B cell (primary cell): ENCODE measurements around the gene DENND6A. TPM values are rescaled to one million over a fixed set of nuclear protein-coding genes. Genes with fewer than 3 reads are reported as not detected.

Source experiments
- ATAC-seq: fragments of 200-7000 bp; cut with Tn5 transposase; one replicate; pipeline ENCODE4 v1.10.0; 2021; ENCODE audit warnings: low read depth, mild to moderate bottlenecking, moderate number of reproducible peaks, moderate library complexity
- CTCF ChIA-PET: fragments of 350-600 bp; sonication (Branson Sonifier 250); formaldehyde crosslinking; loops from one replicate; lab custom pipeline; 2021; ENCODE audit warnings: antibody characterized with exemption, inconsistent platforms; lab: Charles Lee
- POLR2A ChIA-PET: fragments of 350-600 bp; sonication (Branson Sonifier 250); formaldehyde crosslinking; loops from one replicate; lab custom pipeline; 2021; ENCODE audit warnings: antibody characterized with exemption; lab: Charles Lee
- DNase-seq: peaks from one replicate; pipeline ENCODE4 v3.0.0; 2013
- H2AFZ ChIP-seq: 2 replicates; pipeline ENCODE4 v1.6.1; 2012; ENCODE audit warnings: mild to moderate bottlenecking, low read depth, low read length; ENCODE audit not compliant: insufficient read depth, poor library complexity, severe bottlenecking
- H3K27ac ChIP-seq, 2 donors: 1 replicate in 1 of 2; 2 replicates in 1 of 2; pipeline ENCODE4 v1.5.1; 2012 to 2013; ENCODE audit warnings: low read length in 2 of 2, mild to moderate bottlenecking in 2 of 2, moderate library complexity in 1 of 2
- H3K27me3 ChIP-seq, 4 experiments: fragments of 200-600 bp in 1 of 4; sonication (generic) in 1 of 4; replicated peaks in 1 of 4; 1 replicate in 2 of 4; 2 replicates in 2 of 4; pipeline versions ENCODE4 v1.6.1 to v1.7.0; 2013 to 2016; ENCODE audit warnings: low read length in 3 of 4, mild to moderate bottlenecking in 2 of 4, mixed read lengths in 1 of 4, moderate library complexity in 1 of 4; ENCODE audit not compliant: insufficient read depth in 4 of 4, control insufficient read depth in 3 of 4; ENCODE audit errors: control extremely low read depth in 1 of 4
- H3K36me3 ChIP-seq, 2 experiments: replicated peaks in 1 of 2; 1 replicate in 1 of 2; 2 replicates in 1 of 2; pipeline versions ENCODE4 v1.6.1 to v1.7.1; 2013; ENCODE audit warnings: low read length in 1 of 2; ENCODE audit not compliant: insufficient read depth in 2 of 2, control insufficient read depth in 1 of 2; ENCODE audit errors: control extremely low read depth in 1 of 2, extremely low read depth in 1 of 2
- H3K4me1 ChIP-seq, 2 donors: fragments of 200-600 bp in 1 of 2; sonication (generic) in 1 of 2; 1 replicate in 1 of 2; 2 replicates in 1 of 2; pipeline versions ENCODE4 v1.5.1 to v1.6.1; 2013 to 2017; ENCODE audit warnings: low read length in 2 of 2; ENCODE audit not compliant: control insufficient read depth in 2 of 2, insufficient read depth in 2 of 2
- H3K4me2 ChIP-seq: replicated peaks from 2 replicates; pipeline ENCODE3; 2012; ENCODE audit warnings: mild to moderate bottlenecking, low read depth, low read length; ENCODE audit not compliant: poor library complexity, severe bottlenecking
- H3K4me3 ChIP-seq, 5 experiments: fragments of 200-600 bp in 1 of 5; sonication (generic) in 1 of 5; 1 replicate in 3 of 5; 2 replicates in 2 of 5; pipeline versions ENCODE4 v1.5.1 to v1.7.0; 2011 to 2016; ENCODE audit warnings: low read length in 4 of 5, mild to moderate bottlenecking in 4 of 5, low read depth in 2 of 5, control low read depth in 1 of 5, moderate library complexity in 1 of 5; ENCODE audit not compliant: insufficient read depth in 1 of 5; ENCODE audit errors: control extremely low read depth in 1 of 5, extremely low read depth in 1 of 5
- H3K79me2 ChIP-seq: fragments of 200-600 bp; sonication (generic); one replicate; pipeline ENCODE4 v1.6.0; 2016; ENCODE audit warnings: low read length; ENCODE audit not compliant: control insufficient read depth, insufficient read depth
- H3K9ac ChIP-seq: fragments of 200-600 bp; sonication (generic); 2 replicates; pipeline ENCODE4 v1.6.1; 2017; ENCODE audit warnings: mild to moderate bottlenecking, low read length, moderate library complexity
- H3K9me3 ChIP-seq, 3 donors: one replicate each; pipeline versions ENCODE4 v1.6.1 to v1.7.1; 2013; ENCODE audit warnings: low read length in 2 of 3; ENCODE audit not compliant: control insufficient read depth in 2 of 3, insufficient read depth in 1 of 3; ENCODE audit errors: control extremely low read depth in 1 of 3
- H4K20me1 ChIP-seq: 2 replicates; pipeline ENCODE4 v1.6.0; 2012; ENCODE audit warnings: mild to moderate bottlenecking, low read length; ENCODE audit not compliant: insufficient read depth, control insufficient read depth, poor library complexity, severe bottlenecking
- H3K27ac Mint-ChIP-seq: one replicate; pipeline ENCODE4 v1.8.0; 2021; ENCODE audit warnings: mixed read lengths
- H3K27me3 Mint-ChIP-seq: one replicate; pipeline ENCODE4 v1.8.0; 2021; ENCODE audit warnings: mixed read lengths
- H3K4me1 Mint-ChIP-seq: one replicate; pipeline ENCODE4 v1.8.0; 2021; ENCODE audit warnings: mixed read lengths
- H3K4me3 Mint-ChIP-seq: one replicate; pipeline ENCODE4 v1.8.0; 2021; ENCODE audit warnings: mixed read lengths
- H3K9me3 Mint-ChIP-seq: one replicate; pipeline ENCODE4 v1.8.0; 2022; ENCODE audit warnings: mixed read lengths; ENCODE audit not compliant: insufficient read depth
- EZH2 ChIP-seq: IDR thresholded peaks from 2 replicates; pipeline ENCODE4 v1.6.1; 2012; ENCODE audit warnings: borderline replicate concordance, low read depth, mild to moderate bottlenecking, moderate library complexity, low read length; ENCODE audit not compliant: insufficient read depth, poor library complexity, severe bottlenecking
- WGBS: methylation state at CpG from one replicate; pipeline ENCODE4 v1.1.5; 2013; ENCODE audit warnings: missing lambda C conversion rate; ENCODE audit not compliant: insufficient coverage; 5-methylcytosine and 5-hydroxymethylcytosine counted together
- intact Hi-C: fragments of 100-400 bp; cut with micrococcal nuclease; formaldehyde crosslinking; loops from one replicate; pipeline ENCODE4 v1.10.0; 2022
- polyA plus RNA-seq: library from polyadenylated mRNA; depleted of rRNA; stranded (reverse); fragments of >200 nt; gene quantifications from 2 replicates; pipeline ENCODE4 v1.2.3, GENCODE V29; 2012
- total RNA-seq, 2 donors: library from RNA; stranded (reverse); fragments of 120-200 nt in 1 of 2; gene quantifications; 1 replicate in 1 of 2; 2 replicates in 1 of 2; pipeline versions ENCODE4 v1.2.3 to v1.2.4, GENCODE V29; 2013 to 2022
- TF ChIP-seq, protein P1 (sequence below): fragments of 200-600 bp; IDR thresholded peaks from one replicate; pipeline ENCODE4 v1.8.0; 2022; ENCODE audit warnings: antibody characterized with exemption, mild to moderate bottlenecking

The DENND6A gene
- total and polyA plus RNA-seq, 2 donors (not counting 1 experiment from before 2014, with no cell fraction given) = 10.0 to 31.5 TPM

DNA sequence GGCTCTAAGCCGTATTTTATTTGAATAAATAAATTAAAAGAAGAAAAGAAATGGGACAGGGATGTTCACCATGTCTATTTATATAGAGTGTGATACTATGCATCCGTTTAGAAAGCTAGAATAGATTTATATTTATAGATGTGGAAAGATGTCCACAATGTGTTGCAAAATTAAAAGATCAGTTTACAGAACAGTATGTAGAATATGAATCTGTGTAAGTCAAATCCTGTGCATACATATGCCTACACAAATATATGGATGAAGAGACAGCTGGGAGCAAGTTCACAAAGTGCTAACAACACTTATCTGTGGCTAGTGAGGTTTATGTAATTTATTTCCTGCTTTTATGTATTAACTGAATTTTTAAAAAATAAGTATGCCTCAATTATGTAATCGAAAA lies 37.8 kb upstream of the DENND6A start:
- no peak overlapping the region for H3K4me3 Mint-ChIP-seq
- no peak overlapping the region for H3K9ac ChIP-seq
- peaks cover under 1% of the 10 kb centered on the region for H3K27me3 Mint-ChIP-seq
- ATAC-seq (no peak), DNase-seq (no peak)
- ChIA-PET POLR2A (no interaction called here), CTCF (no interaction called here)
- H3K27ac ChIP-seq = no peak overlapping the region
- no peaks in the 10 kb centered on the region for H3K4me1 ChIP-seq
- H4K20me1 ChIP-seq = no peaks in the 10 kb centered on the region
- no peaks in the 10 kb centered on the region for H3K4me1 Mint-ChIP-seq
- no peak for TF ChIP-seq EZH2
- TF ChIP-seq, protein P1, sequence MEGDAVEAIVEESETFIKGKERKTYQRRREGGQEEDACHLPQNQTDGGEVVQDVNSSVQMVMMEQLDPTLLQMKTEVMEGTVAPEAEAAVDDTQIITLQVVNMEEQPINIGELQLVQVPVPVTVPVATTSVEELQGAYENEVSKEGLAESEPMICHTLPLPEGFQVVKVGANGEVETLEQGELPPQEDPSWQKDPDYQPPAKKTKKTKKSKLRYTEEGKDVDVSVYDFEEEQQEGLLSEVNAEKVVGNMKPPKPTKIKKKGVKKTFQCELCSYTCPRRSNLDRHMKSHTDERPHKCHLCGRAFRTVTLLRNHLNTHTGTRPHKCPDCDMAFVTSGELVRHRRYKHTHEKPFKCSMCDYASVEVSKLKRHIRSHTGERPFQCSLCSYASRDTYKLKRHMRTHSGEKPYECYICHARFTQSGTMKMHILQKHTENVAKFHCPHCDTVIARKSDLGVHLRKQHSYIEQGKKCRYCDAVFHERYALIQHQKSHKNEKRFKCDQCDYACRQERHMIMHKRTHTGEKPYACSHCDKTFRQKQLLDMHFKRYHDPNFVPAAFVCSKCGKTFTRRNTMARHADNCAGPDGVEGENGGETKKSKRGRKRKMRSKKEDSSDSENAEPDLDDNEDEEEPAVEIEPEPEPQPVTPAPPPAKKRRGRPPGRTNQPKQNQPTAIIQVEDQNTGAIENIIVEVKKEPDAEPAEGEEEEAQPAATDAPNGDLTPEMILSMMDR = no peak
- no peak overlapping the region for H2AFZ ChIP-seq
- intact Hi-C loops = no loop called here
- H3K36me3 ChIP-seq = no peaks in the 10 kb centered on the region
- no CpG with 5 or more reads among the region's 3 CpGs for WGBS
- H3K4me2 ChIP-seq = no peak overlapping the region
- H3K9me3 Mint-ChIP-seq = no peaks in the 10 kb centered on the region
- H3K79me2 ChIP-seq = no peaks in the 10 kb centered on the region
- no peaks in the 10 kb centered on the region for H3K27me3 ChIP-seq
- no peak overlapping the region for H3K27ac Mint-ChIP-seq
- no peaks in the 10 kb centered on the region for H3K9me3 ChIP-seq
- no peak overlapping the region for H3K4me3 ChIP-seq

DNA sequence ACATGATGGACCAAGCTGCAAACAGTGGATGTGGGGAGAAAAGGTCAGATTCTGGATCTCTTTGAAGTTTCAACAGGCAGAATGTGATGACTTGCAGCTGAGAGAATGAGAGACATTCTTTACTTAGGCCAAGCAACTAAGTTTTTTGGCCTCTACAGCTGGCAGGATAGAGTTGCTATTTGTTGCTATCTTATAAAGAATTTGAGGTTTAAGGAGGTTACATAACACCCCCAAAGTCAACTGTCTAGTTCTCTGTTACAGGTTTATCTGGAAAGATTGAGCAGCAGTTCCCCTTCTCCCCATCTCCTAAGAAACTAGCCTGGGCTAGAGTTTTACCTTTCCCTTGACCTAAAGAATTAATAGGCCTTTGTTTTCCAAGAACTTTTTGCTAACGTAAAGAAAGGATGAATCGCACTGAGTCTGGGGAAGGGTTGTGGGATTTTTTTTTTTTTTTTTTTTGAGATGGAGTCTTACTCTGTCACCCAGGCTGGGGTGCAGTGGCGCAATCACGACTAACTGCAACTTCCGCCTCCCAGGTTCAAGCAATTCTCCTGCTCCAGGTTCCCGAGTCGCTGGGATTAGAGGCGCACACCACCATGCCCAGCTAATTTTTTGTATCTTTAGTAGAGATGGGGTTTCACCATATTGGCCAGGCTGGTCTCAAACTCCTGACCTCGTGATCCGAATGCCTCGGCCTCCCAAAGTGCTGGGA lies 36.6 kb upstream of the DENND6A start:
- no peak overlapping the region for H3K9ac ChIP-seq
- H3K36me3 ChIP-seq = no peaks in the 10 kb centered on the region
- Mint-ChIP-seq H3K27me3 (peaks cover 6% of the 10 kb centered on the region), H3K4me1 (no peaks in the 10 kb centered on the region), H3K4me3 (no peak overlapping the region), H3K9me3 (no peaks in the 10 kb centered on the region), H3K27ac (no peak overlapping the region)
- no peaks in the 10 kb centered on the region for H3K79me2 ChIP-seq
- H2AFZ ChIP-seq = no peak overlapping the region
- H3K4me3 ChIP-seq = no peak overlapping the region
- DNase-seq (no peak), ATAC-seq (no peak)
- H3K27ac ChIP-seq = no peak overlapping the region
- H3K9me3 ChIP-seq = no peaks in the 10 kb centered on the region
- H3K4me2 ChIP-seq = no peak overlapping the region
- 94% methylated on average over 8 of the region's 11 CpGs for WGBS
- intact Hi-C loops = no loop called here
- H3K27me3 ChIP-seq = no peaks in the 10 kb centered on the region
- TF ChIP-seq EZH2 = no peak
- TF ChIP-seq, protein P1 = no peak
- ChIA-PET CTCF (no interaction called here), POLR2A (no interaction called here)
- no peaks in the 10 kb centered on the region for H3K4me1 ChIP-seq
- no peaks in the 10 kb centered on the region for H4K20me1 ChIP-seq
